ENCODE data around the gene CRK.
"Not testable (repeated sequence)": the region's sequence is repeated elsewhere in the genome, so short reads cannot be mapped to it uniquely, and the experiment has no call there.

Gene CRK

GRCh38 chr17:1467898-1468492, 12.0 kb upstream of the CRK start:
- DNase-seq (ENCODE audit: low read depth in 3 of 3, low spot score in 1 of 3) = no peak

GRCh38 chr17:1467258-1467657, 11.2 kb upstream of the CRK start:
- no peak for DNase-seq (ENCODE audit: low read depth in 3 of 3, low spot score in 1 of 3)

- no peak for DNase-seq (ENCODE audit: low read depth in 3 of 3, low spot score in 1 of 3)
These were observed 8.2 kb upstream of the CRK start for GRCh38 chr17:1464186-1464585.

- DNase-seq (ENCODE audit: low read depth in 3 of 3, low spot score in 1 of 3) = no peak
These were observed 6.4 kb upstream of the CRK start for GRCh38 chr17:1462164-1463112.

GRCh38 chr17:1461198-1461944, 5.3 kb upstream of the CRK start:
- DNase-seq (ENCODE audit: low read depth in 3 of 3, low spot score in 1 of 3) = no peak

- no peak for DNase-seq (ENCODE audit: low read depth in 3 of 3, low spot score in 1 of 3)
These were observed 4.2 kb upstream of the CRK start for GRCh38 chr17:1460233-1460632.

- DNase-seq (ENCODE audit: low read depth in 3 of 3, low spot score in 1 of 3) = no peak
These were observed 688 bp downstream of the CRK start for GRCh38 chr17:1455291-1455796.

GRCh38 chr17:1454541-1454940, 1.5 kb downstream of the CRK start:
- no peak for DNase-seq (ENCODE audit: low read depth in 3 of 3, low spot score in 1 of 3)

- DNase-seq (ENCODE audit: low read depth in 3 of 3, low spot score in 1 of 3) = not testable (repeated sequence)
These were observed 2.3 kb downstream of the CRK start for GRCh38 chr17:1453694-1454093.

GRCh38 chr17:1452836-1453235, 3.2 kb downstream of the CRK start:
- DNase-seq (ENCODE audit: low read depth in 3 of 3, low spot score in 1 of 3) = no peak

- not testable (repeated sequence) for DNase-seq (ENCODE audit: low read depth in 3 of 3, low spot score in 1 of 3)
These were observed 5.8 kb downstream of the CRK start for GRCh38 chr17:1450261-1450660.

GRCh38 chr17:1449412-1449967, 6.5 kb downstream of the CRK start:
- DNase-seq (ENCODE audit: low read depth in 3 of 3, low spot score in 1 of 3) = no peak

GRCh38 chr17:1447052-1447451, 9.0 kb downstream of the CRK start:
- no peak for DNase-seq (ENCODE audit: low read depth in 3 of 3, low spot score in 1 of 3)

- no peak for DNase-seq (ENCODE audit: low read depth in 3 of 3, low spot score in 1 of 3)
These were observed 9.8 kb downstream of the CRK start for GRCh38 chr17:1446201-1446600.

- not testable (repeated sequence) for DNase-seq (ENCODE audit: low read depth in 3 of 3, low spot score in 1 of 3)
These were observed 10.3 kb downstream of the CRK start for GRCh38 chr17:1445695-1446094.

- DNase-seq (ENCODE audit: low read depth in 3 of 3, low spot score in 1 of 3) = not testable (repeated sequence)
These were observed 13.3 kb downstream of the CRK start for GRCh38 chr17:1442721-1443120.

GRCh38 chr17:1442187-1442586, 13.8 kb downstream of the CRK start:
- DNase-seq (ENCODE audit: low read depth in 3 of 3, low spot score in 1 of 3) = no peak

GRCh38 chr17:1440921-1441320, 15.1 kb downstream of the CRK start:
- DNase-seq (ENCODE audit: low read depth in 3 of 3, low spot score in 1 of 3) = no peak

GRCh38 chr17:1438593-1439083, 17.4 kb downstream of the CRK start:
- DNase-seq (ENCODE audit: low read depth in 3 of 3, low spot score in 1 of 3) = no peak

- DNase-seq (ENCODE audit: low read depth in 3 of 3, low spot score in 1 of 3) = no peak
These were observed 20.7 kb downstream of the CRK start for GRCh38 chr17:1435326-1435725.

- no peak for DNase-seq (ENCODE audit: low read depth in 3 of 3, low spot score in 1 of 3)
These were observed 21.9 kb downstream of the CRK start for GRCh38 chr17:1434150-1434549.

All from stimulated activated CD4-positive, alpha-beta T cell treated with anti-CD3 and anti-CD28 coated beads, TNF-alpha, amount 100 ng/mL, for 1 hour (primary cell).